HG02970 (cell line): ENCODE data around the gene MIEF2.

Experiments
- ATAC-seq: cut with Tn5 transposase; IDR thresholded peaks from one replicate; pipeline ENCODE4 v1.9.1; 2021; ENCODE audit warnings: mild to moderate bottlenecking, moderate library complexity, moderate number of reproducible peaks; ENCODE audit not compliant: unreplicated experiment, low FRiP score

MIEF2 gene

GRCh38 chr17:18254888-18255649, 5.4 kb upstream of the MIEF2 start:
- ATAC-seq = no peak

- no peak for ATAC-seq
These were observed 4.1 kb upstream of the MIEF2 start for GRCh38 chr17:18256351-18256750.

DNA sequence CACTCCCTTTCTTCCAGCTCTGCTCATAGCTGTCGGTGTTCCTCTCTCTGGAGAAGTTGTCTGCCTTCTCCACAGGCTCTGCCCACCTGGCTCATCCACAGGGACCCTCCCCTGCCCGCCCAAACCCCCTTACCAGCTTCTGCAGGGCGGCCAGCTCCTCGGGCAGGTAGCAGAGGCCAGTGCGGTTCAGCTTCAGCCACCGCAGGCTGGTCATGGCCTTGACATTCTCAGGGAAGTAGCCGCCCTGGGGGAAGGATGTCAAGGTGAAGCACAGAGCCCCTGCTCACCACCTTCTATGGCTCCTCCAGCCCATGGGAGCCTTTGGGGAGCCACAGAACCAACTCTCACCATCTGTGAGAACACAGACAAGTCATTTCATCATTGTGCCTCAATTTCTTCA, 3.7 kb upstream of the MIEF2 start:
- ATAC-seq = no peak

GRCh38 chr17:18257268-18257981, 3.0 kb upstream of the MIEF2 start:
- ATAC-seq = no peak

GRCh38 chr17:18257982-18258355, 2.5 kb upstream of the MIEF2 start:
- no peak for ATAC-seq

GRCh38 chr17:18258356-18259038, 2.0 kb upstream of the MIEF2 start, which contains the start of gene FLII:
Gene FLII (minus strand): TSS chr17:18258738. CDS start chr17:18258690, 48 bp downstream.
- ATAC-seq = no peak

DNA sequence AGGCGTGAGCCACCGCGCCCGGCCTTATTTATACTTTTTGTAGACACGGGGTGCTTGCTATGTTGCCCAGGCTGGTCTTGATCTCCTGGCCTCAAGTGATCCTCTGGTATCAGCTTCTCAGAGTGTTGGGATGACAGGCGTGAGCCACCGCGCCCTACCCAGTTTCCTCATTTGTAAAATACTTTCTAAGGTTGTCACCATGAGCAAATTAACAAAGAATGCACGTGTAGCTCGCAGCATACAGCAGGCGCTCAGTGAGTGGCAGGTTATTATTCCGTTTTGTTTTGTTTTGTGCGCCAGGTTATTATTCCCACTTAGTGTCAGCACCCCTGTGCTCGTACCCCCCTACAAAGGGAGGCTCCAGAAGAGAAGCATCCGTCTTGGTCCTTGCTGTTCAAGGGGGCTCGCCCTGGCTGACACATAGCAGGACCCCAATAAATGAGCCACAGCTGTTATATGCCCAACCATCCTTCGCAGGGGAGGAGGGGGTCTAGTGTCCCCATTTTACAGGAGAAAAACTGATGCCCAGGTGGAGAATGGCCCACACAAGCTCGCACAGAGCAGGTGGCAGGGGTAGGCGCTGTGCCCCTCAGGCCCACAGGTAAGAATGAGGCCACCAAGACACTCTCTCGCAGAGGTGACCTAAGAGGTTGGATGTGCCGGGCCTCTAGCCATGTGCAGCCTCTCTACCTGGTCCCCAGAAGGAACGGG, 686 bp upstream of the MIEF2 start:
- ATAC-seq = no peak

- ATAC-seq = no peak
These were observed 669 bp downstream of the MIEF2 start for GRCh38 chr17:18261146-18261515.

GRCh38 chr17:18261659-18262058, 1.2 kb downstream of the MIEF2 start:
- no peak for ATAC-seq

- ATAC-seq = no peak
These were observed 1.6 kb downstream of the MIEF2 start for GRCh38 chr17:18262111-18262510.

- ATAC-seq = no peak
These were observed 2.2 kb downstream of the MIEF2 start for GRCh38 chr17:18262641-18263040.

- ATAC-seq = no peak
These were observed 3.6 kb downstream of the MIEF2 start for GRCh38 chr17:18263885-18264682.

- ATAC-seq = no peak
These were observed 6.9 kb downstream of the MIEF2 start for GRCh38 chr17:18267366-18267765.

DNA sequence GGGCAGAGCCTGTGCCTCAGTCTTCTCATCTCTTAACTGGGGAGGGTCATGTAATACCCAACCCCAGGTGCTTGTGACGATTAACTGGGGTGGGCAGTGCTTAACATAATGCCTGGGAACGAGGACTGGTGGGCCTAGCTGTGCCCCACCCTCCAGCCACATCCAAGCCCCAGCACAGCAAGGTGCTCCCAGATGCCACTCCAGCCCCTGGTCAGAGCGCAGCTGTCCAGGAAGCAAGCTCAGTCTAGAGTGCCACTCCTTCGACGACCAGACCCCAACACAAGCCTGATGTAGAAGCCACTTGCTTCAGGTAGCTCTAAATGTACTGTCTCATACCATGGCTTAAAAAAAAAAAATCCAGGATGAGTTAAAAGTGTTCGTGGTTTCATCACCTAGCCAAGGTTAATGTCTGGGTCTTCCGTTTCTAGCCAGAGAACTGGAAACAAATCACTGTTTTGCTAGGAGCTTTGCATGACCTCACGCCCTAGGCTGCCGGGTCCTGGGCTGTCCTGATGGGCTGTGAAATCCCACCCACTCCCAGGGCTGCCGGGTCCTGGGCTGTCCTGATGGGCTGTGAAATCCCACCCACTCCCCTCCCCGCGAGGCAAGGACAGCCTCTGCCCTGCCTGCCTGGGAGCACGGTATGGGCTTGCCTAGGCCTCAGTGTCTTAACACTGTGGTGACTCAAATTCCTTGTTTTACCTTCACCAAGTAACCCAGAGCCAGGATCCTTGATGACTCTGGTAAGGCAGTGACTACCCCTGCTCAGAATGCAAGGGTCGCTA, 7.7 kb downstream of the MIEF2 start:
- ATAC-seq = no peak

GRCh38 chr17:18270046-18270931, 9.8 kb downstream of the MIEF2 start:
- no peak for ATAC-seq

DNA sequence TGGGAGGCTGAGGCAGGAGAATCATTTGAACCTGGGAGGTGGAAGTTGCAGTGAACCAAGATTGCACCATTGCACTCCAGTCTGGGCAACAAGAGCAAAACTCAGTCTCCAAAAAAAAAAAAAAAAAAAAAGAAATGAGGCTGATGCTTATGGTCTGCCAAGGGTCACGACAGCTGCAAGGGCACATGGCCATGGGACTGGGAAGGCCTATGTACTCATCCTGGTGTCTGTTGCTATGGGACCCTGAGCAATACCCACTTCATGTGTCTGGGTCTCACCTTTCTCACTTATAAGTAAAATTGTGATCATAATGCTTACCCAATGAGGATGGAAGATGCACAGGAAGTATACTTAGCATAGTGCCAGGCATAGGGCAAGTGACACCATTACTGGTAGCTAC, 16.6 kb downstream of the MIEF2 start:
- no peak for ATAC-seq

GRCh38 chr17:18278867-18279266, 18.4 kb downstream of the MIEF2 start:
- no peak for ATAC-seq

DNA sequence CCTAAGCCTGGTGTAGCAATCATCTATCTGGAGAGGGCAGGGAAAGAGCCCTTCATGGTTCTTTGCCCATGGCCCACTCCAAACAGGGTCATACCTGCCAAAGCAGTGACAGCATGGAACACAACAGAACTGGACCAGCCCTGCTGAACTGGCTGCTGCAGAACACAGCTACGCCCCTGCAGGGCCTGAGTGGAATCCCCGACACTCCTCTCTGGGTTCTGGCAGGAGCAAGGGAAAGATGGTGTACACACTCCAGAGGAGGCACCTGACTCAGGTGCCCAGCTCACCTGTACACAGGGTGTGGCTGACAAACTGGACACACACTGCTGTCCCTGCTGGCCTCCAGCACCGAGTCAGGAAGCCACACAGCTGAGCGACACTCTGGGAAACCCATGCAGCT, 19.8 kb downstream of the MIEF2 start:
- ATAC-seq = no peak
